Measurements from ENCODE around the gene ORC3. TPM values are rescaled to one million over a fixed set of nuclear protein-coding genes. Genes with fewer than 3 reads are reported as not detected.
"Not testable (repeated sequence)": the region's sequence is repeated elsewhere in the genome, so short reads cannot be mapped to it uniquely, and the experiment has no call there.

The ORC3 gene
- total and polyA plus RNA-seq, 10 of the 15 experiments (the other 5 are each of a cell fraction or from before 2014, with no cell fraction given): 27.2 to 76.3 (median 54.6) TPM

DNA sequence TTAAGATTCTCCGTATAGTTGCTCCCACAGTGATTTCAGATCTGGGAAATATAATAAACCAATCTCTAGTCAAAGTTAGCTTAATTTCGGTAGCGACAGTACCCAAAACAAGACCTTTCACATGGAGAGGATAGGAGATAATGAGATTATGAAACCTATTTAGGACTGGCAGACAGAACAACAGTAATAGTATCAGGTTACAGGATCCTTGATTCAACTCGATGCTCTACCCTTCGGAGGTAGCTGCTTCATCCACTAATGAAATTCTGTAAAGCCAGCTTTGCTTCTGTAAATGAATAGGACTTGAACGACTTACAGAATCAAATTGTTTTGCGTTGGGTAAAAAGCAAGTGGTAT, 112.6 kb downstream of the ORC3 start (continued):
- no peak for TF ChIP-seq MEF2A (IDR thresholded peaks at IDR 0.05; ENCODE audit: insufficient read depth, low read depth, low read length)
- TF ChIP-seq MEF2B (IDR thresholded peaks at IDR 0.05; ENCODE audit: partially characterized antibody, poor library complexity, severe bottlenecking): peak; percentile 28
- no peak for TF ChIP-seq IKZF1 (conservative IDR thresholded peaks at IDR 0.05)
- TF ChIP-seq TCF7 (IDR thresholded peaks at IDR 0.05; ENCODE audit: borderline replicate concordance): no peak
- no peak for TF ChIP-seq POLR2AphosphoS2 (IDR thresholded peaks at IDR 0.05; ENCODE audit: low read depth, low read length)
- TF ChIP-seq IKZF2 (IDR thresholded peaks at IDR 0.05): no peak; a peak in 1 of 4 replicates

DNA sequence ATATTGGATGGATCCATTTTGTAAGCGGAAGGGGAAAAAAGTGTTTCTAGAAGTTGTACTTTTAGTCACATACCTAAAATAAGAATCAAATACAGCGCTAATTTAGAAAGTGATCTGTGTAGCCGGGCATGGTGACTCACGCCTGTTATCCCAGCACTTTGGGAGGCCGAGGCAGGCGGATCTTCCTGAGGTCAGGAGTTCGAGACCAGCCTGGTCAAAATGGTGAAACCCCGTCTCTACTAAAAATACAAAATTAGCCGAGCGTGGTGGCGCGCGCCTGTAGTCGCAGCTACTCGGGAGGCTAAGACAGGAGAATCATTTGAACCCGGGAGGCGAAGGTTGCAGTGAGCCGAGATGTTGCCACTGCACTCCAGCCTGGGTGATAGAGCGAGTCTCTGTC, 113.1 kb downstream of the ORC3 start:
- H3K27me3 ChIP-seq (replicated peaks in 1 of 2; ENCODE audit: control insufficient read depth in 2 of 2, insufficient read depth in 2 of 2, low read length in 1 of 2); in situ Hi-C loops (cut with MboI); H3K9me3 ChIP-seq (replicated peaks; ENCODE audit: control insufficient read depth, insufficient read depth, low read length); FAIRE-seq; H3K36me3 ChIP-seq (ENCODE audit: control insufficient read depth in 2 of 2, insufficient read depth in 2 of 2, low read length in 1 of 2); DNase-seq (ENCODE audit: low read depth, low spot score); ATAC-seq; H4K20me1 ChIP-seq (ENCODE audit: control insufficient read depth, insufficient read depth); BruUV-seq (replicated peaks): not testable (repeated sequence)
- RAD21 ChIA-PET (ENCODE audit: unreplicated experiment): interaction anchor here (0.7 to 3.5 kb wide), 13 partner anchors 16 to 432 kb away, joined by 3 to 29 read pairs (median 4); no protein-coding TSS in a partner anchor
- H3K4me2 ChIP-seq (ENCODE audit: control insufficient read depth, insufficient read depth): peak overlapping the region; percentile 92
- peaks cover 41% of the 10 kb centered on the region for H3K79me2 ChIP-seq (ENCODE audit: control insufficient read depth, insufficient read depth, low read length)
- peak overlapping the region; percentile 78 for H3K9ac ChIP-seq (ENCODE audit: control insufficient read depth, insufficient read depth, low read length)
- 15% methylated on average over 18 of the region's 19 CpGs for WGBS (ENCODE audit: insufficient coverage, insufficient replicate concordance, low lambda C conversion rate, missing lambda C conversion rate)
- peak overlapping the region; percentile 88 for H3K27ac ChIP-seq (ENCODE audit: control insufficient read depth, insufficient read depth)
- peak; percentile 34; the same call in 1 of the 2 replicates for TF ChIP-seq RUNX3 (IDR thresholded peaks at IDR 0.05; ENCODE audit: low read length)
- TF ChIP-seq ATF7 (IDR thresholded peaks at IDR 0.05; ENCODE audit: low read depth): 0 out of 2 replicates have a peak, but pooled peaks have one; percentile 8
- peak; percentile 65 for TF ChIP-seq MEF2A (IDR thresholded peaks at IDR 0.05; ENCODE audit: insufficient read depth, low read depth, low read length)
- 0 out of 4 replicates have a peak, but pooled peaks of 1 of the 2 experiments have one; percentile 28 for TF ChIP-seq ETV6 (conservative IDR thresholded peaks at IDR 0.05 in 1 of 2, IDR thresholded peaks at IDR 0.05 in 1 of 2; ENCODE audit: borderline replicate concordance in 1 of 2, low read depth in 1 of 2)
- peak; percentile 27; the same call in 1 of the 2 replicates for TF ChIP-seq ZNF217 (IDR thresholded peaks at IDR 0.05)
- peak; percentile 64; the same call in 1 of the 2 replicates for TF ChIP-seq HDGF (IDR thresholded peaks at IDR 0.05)
- TF ChIP-seq JUNB (IDR thresholded peaks at IDR 0.05): peak; percentile 72
- TF ChIP-seq, protein P1, sequence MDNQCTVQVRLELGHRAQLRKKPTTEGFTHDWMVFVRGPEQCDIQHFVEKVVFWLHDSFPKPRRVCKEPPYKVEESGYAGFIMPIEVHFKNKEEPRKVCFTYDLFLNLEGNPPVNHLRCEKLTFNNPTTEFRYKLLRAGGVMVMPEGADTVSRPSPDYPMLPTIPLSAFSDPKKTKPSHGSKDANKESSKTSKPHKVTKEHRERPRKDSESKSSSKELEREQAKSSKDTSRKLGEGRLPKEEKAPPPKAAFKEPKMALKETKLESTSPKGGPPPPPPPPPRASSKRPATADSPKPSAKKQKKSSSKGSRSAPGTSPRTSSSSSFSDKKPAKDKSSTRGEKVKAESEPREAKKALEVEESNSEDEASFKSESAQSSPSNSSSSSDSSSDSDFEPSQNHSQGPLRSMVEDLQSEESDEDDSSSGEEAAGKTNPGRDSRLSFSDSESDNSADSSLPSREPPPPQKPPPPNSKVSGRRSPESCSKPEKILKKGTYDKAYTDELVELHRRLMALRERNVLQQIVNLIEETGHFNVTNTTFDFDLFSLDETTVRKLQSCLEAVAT (IDR thresholded peaks at IDR 0.05): peak; percentile 80
- SMC1A ChIA-PET (ENCODE audit: uncharacterized antibody, unreplicated experiment): interaction anchor here (1.0 to 3.2 kb wide), 17 partner anchors 9 to 1049 kb away, joined by 3 to 14 read pairs (median 5); no protein-coding TSS in a partner anchor
- intact Hi-C loops (cut with micrococcal nuclease; ENCODE audit: unreplicated experiment): loop anchor here (2.0 to 10.0 kb wide), 5 partner anchors 54 to 792 kb away; partner anchors contain the start of genes CNR1 and ZNF292
- H2AFZ ChIP-seq (ENCODE audit: control insufficient read depth, low read depth, low read length): peak overlapping the region; percentile 83; the same call in 1 of the 2 replicates
- peak overlapping the region; percentile 69 for H3K4me3 ChIP-seq
- H3K4me1 ChIP-seq (ENCODE audit: control insufficient read depth, insufficient read depth, low read length): peaks cover 32% of the 10 kb centered on the region
- POLR2A ChIA-PET: interaction anchor here (0.6 to 2.7 kb wide), 15 partner anchors 10 to 383 kb away, joined by 3 to 12 read pairs (median 5); no protein-coding TSS in a partner anchor
- CTCF ChIA-PET: interaction anchor here (1.3 kb wide), 1 partner anchor 26 kb away, joined by 4 read pairs; no protein-coding TSS in a partner anchor
